ENCODE data around the gene MACROD2.

The MACROD2 gene

DNA sequence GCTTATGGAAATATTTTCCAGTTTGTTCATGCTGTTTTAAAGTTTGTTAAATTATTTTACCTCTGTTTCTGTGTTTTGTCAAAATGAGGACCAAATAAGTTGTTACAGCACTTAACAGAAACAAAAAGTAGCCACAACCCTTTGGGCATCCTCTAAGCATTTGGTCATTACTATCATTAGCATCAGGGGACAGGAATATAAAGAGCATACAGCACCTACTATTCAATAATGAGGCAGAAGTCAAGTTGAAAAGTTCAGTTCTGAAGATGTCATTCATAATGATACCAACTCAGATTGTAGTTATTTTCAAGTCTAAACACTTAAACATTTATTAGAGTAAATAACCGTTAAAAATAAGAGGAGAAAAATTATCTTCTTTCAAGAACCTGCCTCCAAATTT lies 1204.4 kb downstream of the MACROD2 start:
- no peaks in the 10 kb centered on the region for H3K9me3 ChIP-seq
- in situ Hi-C loops (cut with MboI; ENCODE audit: low sequenced_read_pairs), result no loop called here
- no peak for DNase-seq (ENCODE audit: low spot score in 2 of 2)

GRCh38 chr20:15200147-15200565 lies 1204.8 kb downstream of the MACROD2 start:
- H3K27me3 ChIP-seq (ENCODE audit: low read depth), result no peaks in the 10 kb centered on the region
- H3K36me3 ChIP-seq (replicated peaks), result no peaks in the 10 kb centered on the region
- H3K4me1 ChIP-seq, result no peaks in the 10 kb centered on the region
- no peak for DNase-seq (ENCODE audit: low spot score in 2 of 2)
- no peak overlapping the region for H3K4me3 ChIP-seq
- in situ Hi-C loops (cut with MboI; ENCODE audit: low sequenced_read_pairs), result no loop called here
- no peaks in the 10 kb centered on the region for H3K9me3 ChIP-seq

More for the DNA sequence above, 1204.4 kb downstream of the MACROD2 start:
- H3K27me3 ChIP-seq (ENCODE audit: low read depth), result no peaks in the 10 kb centered on the region
- no peak overlapping the region for H3K4me3 ChIP-seq
- H3K4me1 ChIP-seq, result no peaks in the 10 kb centered on the region
- no peaks in the 10 kb centered on the region for H3K36me3 ChIP-seq (replicated peaks)

DNA sequence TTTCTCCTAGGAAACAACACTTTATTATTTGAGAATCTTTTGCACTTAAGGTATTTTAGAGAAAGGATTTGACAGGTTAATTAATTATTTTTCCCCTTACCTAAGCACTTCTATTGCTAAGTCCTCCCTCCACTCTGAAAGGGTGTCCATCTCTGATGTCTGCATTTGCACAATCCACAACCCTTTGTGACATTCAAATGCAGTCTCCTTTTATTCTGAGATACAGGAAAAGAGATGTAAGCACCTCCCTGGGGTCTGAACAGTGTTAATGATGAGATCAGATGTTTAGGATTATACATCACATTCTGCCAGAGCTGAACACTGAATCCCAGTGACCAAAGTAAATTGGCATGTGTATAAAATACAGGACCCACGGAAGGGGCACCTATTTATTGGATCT lies 1206.3 kb downstream of the MACROD2 start:
- no peak for DNase-seq (ENCODE audit: low spot score in 2 of 2)
- no peak overlapping the region for H3K4me3 ChIP-seq
- no peaks in the 10 kb centered on the region for H3K36me3 ChIP-seq (replicated peaks)
- in situ Hi-C loops (cut with MboI; ENCODE audit: low sequenced_read_pairs), result no loop called here
- H3K27me3 ChIP-seq (ENCODE audit: low read depth), result no peaks in the 10 kb centered on the region
- H3K4me1 ChIP-seq, result no peaks in the 10 kb centered on the region
- no peaks in the 10 kb centered on the region for H3K9me3 ChIP-seq

- Histone ChIP-seq H3K27me3 (ENCODE audit: low read depth) (no peaks in the 10 kb centered on the region), H3K4me1 (no peaks in the 10 kb centered on the region), H3K36me3 (replicated peaks) (no peaks in the 10 kb centered on the region), H3K9me3 (no peaks in the 10 kb centered on the region), H3K4me3 (no peak overlapping the region)
- no peak for DNase-seq (ENCODE audit: low spot score in 2 of 2)
- in situ Hi-C loops (cut with MboI; ENCODE audit: low sequenced_read_pairs), result no loop called here
Measured at GRCh38 chr20:15204234-15204633, 1208.9 kb downstream of the MACROD2 start.

GRCh38 chr20:15205028-15205427 lies 1209.7 kb downstream of the MACROD2 start:
- Histone ChIP-seq H3K4me3 (no peak overlapping the region), H3K27me3 (ENCODE audit: low read depth) (no peaks in the 10 kb centered on the region), H3K4me1 (no peaks in the 10 kb centered on the region), H3K9me3 (no peaks in the 10 kb centered on the region), H3K36me3 (replicated peaks) (no peaks in the 10 kb centered on the region)
- in situ Hi-C loops (cut with MboI; ENCODE audit: low sequenced_read_pairs), result no loop called here
- no peak for DNase-seq (ENCODE audit: low spot score in 2 of 2)

- Histone ChIP-seq H3K36me3 (replicated peaks) (no peaks in the 10 kb centered on the region), H3K9me3 (no peaks in the 10 kb centered on the region), H3K4me3 (no peak overlapping the region), H3K4me1 (no peaks in the 10 kb centered on the region), H3K27me3 (ENCODE audit: low read depth) (no peaks in the 10 kb centered on the region)
- DNase-seq (ENCODE audit: low spot score in 2 of 2), result no peak
- in situ Hi-C loops (cut with MboI; ENCODE audit: low sequenced_read_pairs), result no loop called here
Measured at GRCh38 chr20:15205719-15206118, 1210.4 kb downstream of the MACROD2 start.

DNA sequence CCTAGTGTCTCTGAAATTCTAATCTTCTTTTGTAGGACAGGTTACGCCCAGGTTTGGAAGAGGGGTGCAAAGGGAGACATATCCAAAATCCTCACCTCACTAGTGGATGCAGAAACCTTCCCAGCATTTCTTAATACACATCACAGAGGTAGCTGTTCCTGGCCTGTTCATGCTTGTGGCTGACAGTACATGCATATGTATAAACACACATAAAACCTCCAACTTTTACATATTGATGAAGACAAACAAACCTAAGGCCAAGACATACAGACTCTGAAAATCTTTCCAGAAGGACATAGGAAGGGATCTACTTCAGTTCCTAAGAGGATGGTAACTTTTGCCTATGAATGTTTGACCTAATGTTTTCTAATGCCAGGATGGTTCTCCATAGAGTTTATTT lies 1214.2 kb downstream of the MACROD2 start:
- H3K9me3 ChIP-seq, result no peaks in the 10 kb centered on the region
- no peak overlapping the region for H3K4me3 ChIP-seq
- in situ Hi-C loops (cut with MboI; ENCODE audit: low sequenced_read_pairs), result no loop called here
- no peaks in the 10 kb centered on the region for H3K27me3 ChIP-seq (ENCODE audit: low read depth)
- no peaks in the 10 kb centered on the region for H3K4me1 ChIP-seq
- H3K36me3 ChIP-seq (replicated peaks), result no peaks in the 10 kb centered on the region
- no peak for DNase-seq (ENCODE audit: low spot score in 2 of 2)

GRCh38 chr20:15214051-15214450 lies 1218.7 kb downstream of the MACROD2 start:
- Histone ChIP-seq H3K27me3 (ENCODE audit: low read depth) (no peaks in the 10 kb centered on the region), H3K4me3 (no peak overlapping the region), H3K9me3 (no peaks in the 10 kb centered on the region; the same call in 1 of the 2 replicates), H3K4me1 (no peaks in the 10 kb centered on the region), H3K36me3 (replicated peaks) (no peaks in the 10 kb centered on the region)
- DNase-seq (ENCODE audit: low spot score in 2 of 2), result no peak
- in situ Hi-C loops (cut with MboI; ENCODE audit: low sequenced_read_pairs), result no loop called here

DNA sequence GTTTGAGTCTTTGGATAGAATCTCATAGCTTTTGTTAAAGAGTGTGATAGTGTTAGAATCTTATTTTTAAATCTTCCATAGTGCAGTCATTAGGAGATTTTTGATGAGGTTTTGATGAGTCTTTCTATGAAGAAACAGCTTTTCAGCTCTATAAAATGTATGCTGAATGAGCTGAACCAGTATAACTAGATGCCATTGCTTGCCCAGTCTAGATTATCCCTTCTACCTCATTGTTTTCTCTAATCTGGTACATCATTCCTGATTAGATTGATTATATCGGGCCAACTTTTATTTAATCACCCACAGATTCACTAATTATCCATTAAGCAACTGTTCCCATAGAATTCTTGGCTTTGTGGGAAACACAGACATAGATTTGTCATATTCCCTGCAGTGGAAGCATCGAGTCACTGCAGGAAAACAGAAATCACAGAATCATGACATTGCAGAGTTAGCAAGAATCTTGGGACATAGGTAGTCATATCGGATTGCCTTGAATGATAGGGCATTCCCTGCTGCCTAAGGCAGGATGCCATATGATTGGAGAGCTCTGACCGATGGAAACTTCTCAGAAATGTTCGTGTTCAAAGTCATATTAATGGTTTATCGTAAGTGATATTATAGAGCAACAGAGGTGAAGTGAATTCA lies 1224.8 kb downstream of the MACROD2 start:
- H3K4me3 ChIP-seq, result no peak overlapping the region
- H3K9me3 ChIP-seq, result no peaks in the 10 kb centered on the region; the same call in 1 of the 2 replicates
- H3K36me3 ChIP-seq (replicated peaks), result no peaks in the 10 kb centered on the region
- no peak for DNase-seq (ENCODE audit: low spot score in 2 of 2)
- no peaks in the 10 kb centered on the region for H3K4me1 ChIP-seq
- no peaks in the 10 kb centered on the region for H3K27me3 ChIP-seq (ENCODE audit: low read depth)
- in situ Hi-C loops (cut with MboI; ENCODE audit: low sequenced_read_pairs), result no loop called here

DNA sequence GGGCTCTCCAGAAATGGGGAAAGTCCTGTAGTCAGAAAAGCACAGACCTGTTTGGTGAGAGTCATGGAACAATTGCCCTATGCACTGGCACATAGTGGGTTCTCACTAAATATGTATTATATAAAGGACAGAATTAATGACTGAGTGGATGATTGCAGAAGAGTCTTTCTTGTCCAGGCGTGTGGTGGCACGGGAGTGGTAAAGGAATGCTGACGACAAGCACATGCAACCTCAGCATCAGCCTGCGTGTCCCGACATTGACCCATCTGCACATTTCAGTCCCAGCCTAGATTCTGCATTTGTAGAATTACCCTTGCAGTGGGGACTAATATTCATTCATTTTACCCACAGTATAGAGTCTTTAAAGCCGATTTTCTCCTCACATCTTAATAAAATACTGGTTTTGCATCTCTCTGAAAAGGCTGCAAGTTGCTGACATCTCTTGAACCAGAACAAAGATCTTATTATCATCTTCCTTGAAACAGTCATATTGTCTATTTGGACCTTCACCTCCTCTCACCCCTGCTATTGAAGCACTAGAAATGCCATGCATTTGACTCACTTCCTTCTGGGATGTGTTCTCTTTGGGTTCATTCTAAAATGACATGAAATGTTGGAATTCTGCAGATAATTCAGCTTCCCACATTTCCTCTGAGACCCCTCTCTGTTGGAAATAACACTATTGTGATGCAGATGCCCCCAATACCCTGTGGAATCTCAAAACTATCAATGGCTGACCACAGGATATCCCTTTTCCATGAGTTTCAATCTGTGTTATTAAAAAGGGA lies 1225.7 kb downstream of the MACROD2 start:
- no peak for DNase-seq (ENCODE audit: low spot score in 2 of 2)
- Histone ChIP-seq H3K4me1 (no peaks in the 10 kb centered on the region), H3K4me3 (no peak overlapping the region), H3K36me3 (replicated peaks) (no peaks in the 10 kb centered on the region), H3K9me3 (no peaks in the 10 kb centered on the region; the same call in 1 of the 2 replicates), H3K27me3 (ENCODE audit: low read depth) (no peaks in the 10 kb centered on the region)
- in situ Hi-C loops (cut with MboI; ENCODE audit: low sequenced_read_pairs), result no loop called here

DNA sequence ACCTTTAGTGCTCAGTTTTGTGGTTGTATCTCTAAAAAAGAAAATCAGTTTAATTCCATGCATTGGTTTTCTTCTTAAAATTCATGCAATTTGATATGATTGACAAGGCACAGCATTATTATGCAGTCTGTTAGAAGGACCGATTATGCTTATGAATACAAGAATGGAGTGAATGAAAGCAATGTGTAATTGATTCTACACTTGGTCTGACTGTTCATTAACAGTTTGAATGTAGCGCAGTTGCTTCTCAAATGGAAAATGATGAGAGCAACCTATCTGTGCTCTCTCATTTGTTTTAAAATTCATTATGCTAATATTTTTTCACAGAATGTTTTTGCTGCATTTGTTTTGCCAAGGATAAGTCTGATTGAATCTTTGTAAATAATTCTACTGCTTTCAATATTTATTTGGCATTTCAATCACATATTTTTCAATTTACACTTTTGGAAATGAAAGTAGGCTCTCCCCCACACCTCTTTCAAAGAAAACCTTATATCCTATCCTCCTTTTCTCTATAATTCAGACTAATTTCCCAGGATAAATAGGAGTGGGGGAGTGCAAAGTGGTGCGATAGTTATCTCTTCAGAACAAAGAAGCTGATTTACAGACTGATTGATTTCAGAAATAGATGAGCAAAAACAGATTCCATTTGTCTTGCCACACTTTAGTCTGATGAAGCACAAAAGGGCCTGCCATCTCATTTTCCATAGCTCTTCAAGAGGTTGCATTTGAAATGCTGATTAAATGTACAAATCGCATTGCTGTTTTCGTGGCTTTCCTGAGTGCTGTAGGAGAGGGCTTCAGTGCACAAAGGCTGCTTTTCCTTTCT lies 1227.4 kb downstream of the MACROD2 start:
- in situ Hi-C loops (cut with MboI; ENCODE audit: low sequenced_read_pairs), result no loop called here
- no peaks in the 10 kb centered on the region for H3K4me1 ChIP-seq
- no peak overlapping the region for H3K4me3 ChIP-seq
- H3K36me3 ChIP-seq (replicated peaks), result no peaks in the 10 kb centered on the region
- H3K9me3 ChIP-seq, result no peaks in the 10 kb centered on the region; the same call in 1 of the 2 replicates
- H3K27me3 ChIP-seq (ENCODE audit: low read depth), result no peaks in the 10 kb centered on the region
- no peak for DNase-seq (ENCODE audit: low spot score in 2 of 2)

DNA sequence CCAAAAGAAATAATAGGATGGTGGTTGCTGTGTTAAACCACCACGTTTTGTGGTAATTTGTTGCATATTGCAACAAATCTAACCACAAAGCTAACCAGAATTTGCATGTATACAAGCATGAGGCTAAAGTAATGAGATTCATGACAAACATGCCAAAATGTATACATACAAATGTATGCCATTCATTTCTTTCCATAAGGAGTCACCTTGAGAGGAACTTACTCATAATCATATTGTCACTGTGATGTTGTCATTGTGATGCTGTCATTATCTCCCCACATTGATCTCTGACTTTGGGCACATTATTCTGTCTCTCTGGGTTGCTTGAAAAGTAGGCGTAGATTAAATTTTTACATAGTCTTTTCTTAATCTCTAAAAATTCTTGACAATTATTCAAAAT lies 1228.9 kb downstream of the MACROD2 start:
- in situ Hi-C loops (cut with MboI; ENCODE audit: low sequenced_read_pairs), result no loop called here
- no peaks in the 10 kb centered on the region for H3K27me3 ChIP-seq (ENCODE audit: low read depth)
- no peak overlapping the region for H3K4me3 ChIP-seq
- no peaks in the 10 kb centered on the region for H3K4me1 ChIP-seq
- no peaks in the 10 kb centered on the region for H3K9me3 ChIP-seq
- no peak for DNase-seq (ENCODE audit: low spot score in 2 of 2)
- no peaks in the 10 kb centered on the region for H3K36me3 ChIP-seq (replicated peaks)

DNA sequence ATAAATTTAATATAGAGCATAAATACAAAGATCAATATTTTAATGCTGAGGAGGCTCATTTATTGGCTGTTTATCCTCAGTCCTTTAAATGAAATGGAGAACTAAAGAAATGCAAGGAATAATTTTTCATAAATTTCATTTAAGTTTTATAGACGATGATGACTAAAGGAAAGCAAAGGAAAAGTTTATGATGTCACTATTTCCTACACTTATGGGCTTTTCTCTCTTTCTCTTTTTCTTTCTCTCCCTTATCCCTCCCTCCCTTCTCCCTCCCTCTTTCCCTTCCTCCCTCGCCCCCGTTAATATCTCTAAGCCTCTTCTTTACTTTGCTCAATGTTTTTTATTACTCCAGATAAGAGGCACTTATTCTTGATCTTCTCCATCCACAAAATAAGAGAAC lies 1231.8 kb downstream of the MACROD2 start:
- Histone ChIP-seq H3K27me3 (ENCODE audit: low read depth) (no peaks in the 10 kb centered on the region), H3K4me3 (no peak overlapping the region), H3K9me3 (no peaks in the 10 kb centered on the region), H3K4me1 (no peaks in the 10 kb centered on the region), H3K36me3 (replicated peaks) (no peaks in the 10 kb centered on the region)
- DNase-seq (ENCODE audit: low spot score in 2 of 2), result no peak
- in situ Hi-C loops (cut with MboI; ENCODE audit: low sequenced_read_pairs), result no loop called here

GRCh38 chr20:15232243-15232642 lies 1236.9 kb downstream of the MACROD2 start:
- in situ Hi-C loops (cut with MboI; ENCODE audit: low sequenced_read_pairs), result no loop called here
- no peaks in the 10 kb centered on the region for H3K36me3 ChIP-seq (replicated peaks)
- H3K4me3 ChIP-seq, result no peak overlapping the region
- DNase-seq (ENCODE audit: low spot score in 2 of 2), result no peak
- no peaks in the 10 kb centered on the region for H3K9me3 ChIP-seq
- H3K27me3 ChIP-seq (ENCODE audit: low read depth), result no peaks in the 10 kb centered on the region
- H3K4me1 ChIP-seq, result no peaks in the 10 kb centered on the region

Data from HAP-1 (cell line).